ENCODE data around the gene RRAS.
"Not testable (repeated sequence)": the region's sequence is repeated elsewhere in the genome, so short reads cannot be mapped to it uniquely, and the experiment has no call there.

RRAS gene

DNA sequence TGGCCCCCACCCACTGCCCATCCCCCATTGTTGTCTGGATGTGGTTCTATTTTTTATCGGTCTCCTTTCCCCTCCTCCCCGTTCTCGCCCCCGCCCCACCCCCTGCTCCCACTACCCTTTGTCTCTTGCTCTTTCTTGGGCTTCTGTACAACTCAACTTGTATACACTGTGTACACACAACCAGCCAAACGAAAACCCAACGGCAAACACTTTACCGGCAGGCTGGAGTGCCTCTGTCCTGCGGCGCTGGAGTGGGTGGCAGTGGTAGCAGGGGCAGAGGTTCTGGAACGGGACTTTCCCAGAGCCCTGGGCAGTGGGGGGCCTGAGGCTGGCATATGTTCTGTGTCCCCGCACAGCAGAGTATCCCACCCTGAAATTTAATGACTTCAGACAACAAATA lies 13.7 kb downstream of the RRAS start:
- DNase-seq: no peak

DNA sequence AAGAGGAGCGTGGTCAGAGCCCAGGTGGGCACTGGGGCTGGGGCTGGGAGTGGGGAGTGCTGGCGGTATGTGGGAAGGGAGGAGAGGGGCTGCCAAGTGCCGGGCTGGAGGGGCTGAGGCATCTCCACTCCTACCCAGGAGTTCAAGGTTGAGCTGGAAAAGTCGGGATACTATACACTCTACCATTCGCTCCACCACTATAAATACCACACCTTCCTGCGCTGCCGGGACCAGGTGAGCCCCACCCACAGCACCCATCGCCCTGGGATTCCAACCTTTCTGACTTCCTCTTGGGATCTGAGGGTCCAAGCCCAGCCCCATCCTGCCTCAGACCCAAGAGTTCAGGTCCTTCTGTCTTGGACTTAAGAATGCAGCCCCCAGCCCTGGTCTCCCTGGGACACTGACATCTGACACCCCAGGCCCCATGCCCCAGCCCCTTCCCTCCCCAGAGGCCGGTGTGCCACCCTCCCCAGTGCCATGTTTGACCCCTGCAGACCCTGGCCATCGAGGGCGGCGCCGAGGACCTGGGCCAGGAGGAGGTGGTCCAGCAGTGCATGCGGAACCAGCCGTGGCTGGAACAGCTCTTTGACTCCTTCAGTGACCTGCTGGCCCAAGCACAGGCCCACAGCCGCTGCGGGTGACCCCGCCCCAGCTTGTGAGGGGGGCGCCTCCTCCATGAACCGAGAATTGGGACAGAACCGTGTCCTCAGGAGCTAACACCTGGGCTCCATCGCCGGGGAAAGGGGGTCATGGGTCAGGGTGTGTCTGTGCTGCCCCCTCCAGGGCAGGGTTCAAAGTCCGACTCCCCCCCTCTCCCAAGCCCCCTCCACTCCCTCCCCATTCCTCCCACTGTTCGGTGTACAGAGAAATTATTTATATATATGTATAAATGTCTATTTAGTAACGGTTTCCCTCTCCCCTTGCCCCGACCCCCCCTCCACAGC lies 14.7 kb downstream of the RRAS start:
- no peak for DNase-seq

DNA sequence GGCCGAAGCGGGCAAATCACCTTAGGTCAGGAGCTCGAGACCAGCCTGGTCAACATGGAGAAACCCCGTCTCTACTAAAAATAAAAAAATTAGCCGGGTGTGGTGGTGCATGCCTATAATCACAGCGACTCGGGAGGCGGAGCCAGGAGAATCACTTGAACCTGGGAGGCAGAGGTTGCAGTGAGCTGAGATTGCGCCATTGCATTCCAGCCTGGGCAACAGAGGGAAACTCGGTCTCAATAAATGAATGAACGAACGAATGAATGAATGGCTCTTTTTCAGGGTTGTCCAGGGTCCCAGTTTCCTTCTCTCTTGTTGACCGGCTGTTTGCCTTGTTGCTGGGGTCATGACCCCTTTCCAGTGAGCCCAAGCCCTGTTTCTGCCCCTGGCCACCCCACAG lies 22.1 kb downstream of the RRAS start:
- DNase-seq: not testable (repeated sequence)

DNA sequence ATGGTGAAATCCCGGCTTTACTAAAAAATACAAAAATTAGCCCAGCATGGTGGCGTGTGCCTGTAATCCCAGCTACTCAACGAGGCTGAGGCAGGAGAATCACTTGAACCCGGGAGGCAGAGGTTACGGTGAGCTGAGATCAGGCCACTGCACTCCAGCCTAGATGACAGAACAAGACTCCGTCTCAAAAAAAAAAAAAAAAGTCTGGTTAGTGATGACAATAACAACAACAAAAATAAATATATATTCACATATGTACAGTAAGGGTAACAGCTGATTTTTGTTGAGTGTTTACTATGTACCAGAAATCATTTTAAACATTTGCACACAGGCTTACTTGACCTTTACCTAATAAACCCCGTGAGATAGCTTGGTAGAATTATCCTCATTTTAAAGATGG lies 23.0 kb downstream of the RRAS start:
- no peak for DNase-seq

DNA sequence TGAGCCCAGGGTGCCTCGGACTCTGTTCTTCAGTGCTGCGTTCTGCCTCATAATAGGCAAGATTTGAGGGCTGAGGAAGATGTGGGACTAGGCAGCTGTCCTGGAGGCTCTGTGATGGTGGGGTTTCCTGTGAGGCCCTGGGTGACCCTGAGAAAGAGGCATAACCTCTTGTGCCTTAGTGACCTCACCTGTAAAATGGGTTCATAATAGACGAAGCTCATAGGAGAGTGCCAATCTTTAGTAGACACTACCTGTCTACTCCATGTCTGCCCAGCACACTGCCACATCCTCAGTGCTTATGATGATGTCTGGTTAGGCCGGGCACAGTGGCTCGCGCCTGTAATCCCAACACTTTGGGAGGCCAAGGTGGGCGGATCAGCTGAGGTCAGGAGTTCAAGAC lies 23.4 kb downstream of the RRAS start:
- no peak for DNase-seq

DNA sequence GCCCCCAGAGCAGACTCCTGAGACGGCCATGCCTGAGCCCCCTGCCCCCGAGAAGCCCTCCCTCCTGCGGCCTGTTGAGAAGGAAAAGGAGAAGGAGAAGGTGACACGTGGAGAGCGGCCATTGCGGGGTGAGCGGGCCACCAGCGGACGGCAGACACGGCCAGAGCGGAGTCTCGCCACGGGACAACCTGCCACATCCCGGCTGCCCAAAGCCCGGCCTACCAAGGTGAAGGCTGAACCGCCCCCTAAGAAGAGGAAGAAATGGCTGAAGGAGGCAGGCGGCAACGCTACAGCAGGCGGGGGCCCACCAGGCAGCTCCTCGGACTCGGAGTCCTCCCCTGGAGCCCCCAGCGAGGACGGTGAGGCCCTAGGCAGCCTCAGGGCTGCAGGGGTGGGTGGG lies 24.1 kb downstream of the RRAS start:
- no peak for DNase-seq

DNA sequence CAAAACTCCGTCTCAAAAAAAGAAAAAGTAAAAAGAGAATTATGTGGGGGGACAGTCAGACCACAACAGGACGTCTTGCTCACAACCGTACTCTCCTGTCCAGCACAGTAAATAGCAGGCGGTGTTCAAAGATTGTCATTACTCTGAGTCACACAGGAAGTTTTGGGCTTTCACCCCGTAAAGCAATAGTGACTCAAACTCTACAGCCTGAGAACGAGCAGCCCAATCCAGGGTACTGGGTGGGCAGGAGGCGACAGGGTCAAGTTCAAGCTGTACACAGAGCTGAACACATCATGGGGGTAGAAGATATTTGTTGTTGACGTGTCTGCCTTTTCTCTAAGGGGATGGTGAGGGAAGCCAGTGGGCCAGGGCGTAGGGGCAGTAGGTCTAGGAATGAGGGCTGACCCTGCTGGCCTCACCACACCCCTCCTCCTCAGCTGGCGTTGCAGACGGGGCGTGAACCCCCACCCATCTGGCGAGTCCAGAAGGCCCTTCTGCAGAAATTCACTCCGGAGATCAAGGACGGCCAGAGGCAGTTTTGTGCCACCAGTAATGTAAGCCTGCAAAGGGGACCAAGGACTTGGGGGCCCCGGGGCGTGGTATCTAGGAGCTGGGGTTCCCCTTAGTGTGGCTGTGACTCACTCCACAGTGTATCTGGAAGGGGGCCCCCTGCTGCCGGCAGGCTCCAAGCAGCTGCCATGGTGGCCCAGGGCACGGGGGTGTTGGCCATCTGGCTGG lies 25.7 kb downstream of the RRAS start:
- DNase-seq: no peak

DNA sequence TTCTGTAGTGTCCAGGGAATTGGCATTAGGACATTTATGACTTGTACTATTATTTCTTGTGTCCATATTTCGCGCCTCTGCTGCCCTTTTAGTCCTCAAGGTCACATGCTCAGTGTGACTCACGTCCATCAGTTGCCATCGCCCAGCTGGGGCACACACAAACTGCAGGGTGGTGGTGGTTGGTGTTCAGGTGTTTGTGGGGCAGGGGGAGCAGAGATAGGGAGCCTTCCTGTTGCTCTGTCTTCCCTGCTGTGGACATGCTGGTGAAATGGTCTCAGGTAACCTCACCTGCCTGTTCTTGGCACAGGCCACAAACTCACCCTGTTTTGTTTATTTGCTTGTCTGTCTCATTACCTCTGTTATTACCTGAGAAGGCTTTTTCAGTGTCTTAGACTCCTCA lies 26.6 kb downstream of the RRAS start:
- DNase-seq: no peak

DNA sequence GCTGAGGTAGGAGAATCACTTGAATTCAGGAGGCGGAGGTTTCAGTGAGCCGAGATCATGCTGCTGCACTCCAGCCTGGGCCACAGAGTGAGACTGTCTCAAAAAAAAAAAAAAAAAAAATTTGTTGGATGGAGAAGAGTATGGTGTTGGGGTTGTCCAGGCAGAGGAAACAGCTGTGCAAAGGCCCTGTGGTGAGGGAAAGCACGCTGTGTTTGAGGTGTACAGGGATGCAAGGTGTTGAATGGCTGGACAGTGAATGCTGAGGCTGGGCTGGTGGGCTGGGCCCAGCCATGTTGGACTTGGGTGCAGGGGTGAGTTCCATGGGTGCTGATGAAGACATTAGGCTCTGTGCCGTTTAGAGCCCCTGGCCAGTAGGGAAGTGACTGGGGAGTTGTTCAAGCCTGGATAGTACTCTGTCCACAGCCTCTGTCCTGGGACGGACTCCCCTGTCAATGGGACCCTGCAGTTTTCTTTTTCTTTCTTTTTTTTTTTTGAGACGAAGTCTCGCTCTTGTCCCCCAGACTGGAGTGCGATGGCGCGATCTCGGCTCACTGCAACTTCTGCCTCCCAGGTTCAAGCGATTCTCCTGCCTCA lies 30.3 kb downstream of the RRAS start:
- DNase-seq: no peak

DNA sequence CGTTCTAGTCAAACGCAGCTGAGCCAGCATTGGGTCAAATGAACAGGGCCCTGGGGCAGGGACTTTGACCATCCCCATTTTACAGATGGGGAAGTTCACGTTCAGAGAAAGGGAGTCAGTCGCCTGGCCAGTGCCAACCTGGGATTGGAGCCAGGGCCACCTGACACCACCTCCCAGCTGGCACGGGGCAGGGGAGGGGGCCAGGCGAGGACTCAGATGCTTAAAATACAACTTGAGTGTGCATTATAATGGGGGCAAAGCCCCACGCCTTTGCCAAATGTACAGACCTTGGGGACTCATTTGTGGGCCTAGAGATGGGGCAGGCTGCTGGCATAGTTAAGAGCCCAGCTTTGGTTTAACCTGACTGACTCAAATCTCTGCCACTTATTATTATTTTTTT lies 34.3 kb downstream of the RRAS start:
- DNase-seq: no peak

DNA sequence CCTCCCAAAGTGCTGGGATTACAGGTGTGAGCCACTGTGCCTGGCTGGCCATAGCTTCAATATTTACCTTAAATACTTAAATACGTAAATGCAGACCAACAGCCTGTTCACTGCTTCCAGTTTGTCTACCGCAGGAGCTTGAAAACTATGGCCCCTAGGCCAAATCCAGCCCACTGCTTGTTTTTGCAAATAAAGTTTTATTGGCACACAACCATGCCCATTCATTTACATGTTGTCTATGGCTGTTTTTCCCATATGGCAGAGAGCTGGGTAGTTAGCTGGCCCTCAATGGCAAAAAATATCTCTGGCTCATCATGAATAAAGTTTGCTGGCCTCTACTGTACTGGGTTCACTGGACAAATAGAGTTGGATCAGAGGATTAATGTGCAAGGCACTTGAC lies 37.1 kb downstream of the RRAS start:
- no peak for DNase-seq

DNA sequence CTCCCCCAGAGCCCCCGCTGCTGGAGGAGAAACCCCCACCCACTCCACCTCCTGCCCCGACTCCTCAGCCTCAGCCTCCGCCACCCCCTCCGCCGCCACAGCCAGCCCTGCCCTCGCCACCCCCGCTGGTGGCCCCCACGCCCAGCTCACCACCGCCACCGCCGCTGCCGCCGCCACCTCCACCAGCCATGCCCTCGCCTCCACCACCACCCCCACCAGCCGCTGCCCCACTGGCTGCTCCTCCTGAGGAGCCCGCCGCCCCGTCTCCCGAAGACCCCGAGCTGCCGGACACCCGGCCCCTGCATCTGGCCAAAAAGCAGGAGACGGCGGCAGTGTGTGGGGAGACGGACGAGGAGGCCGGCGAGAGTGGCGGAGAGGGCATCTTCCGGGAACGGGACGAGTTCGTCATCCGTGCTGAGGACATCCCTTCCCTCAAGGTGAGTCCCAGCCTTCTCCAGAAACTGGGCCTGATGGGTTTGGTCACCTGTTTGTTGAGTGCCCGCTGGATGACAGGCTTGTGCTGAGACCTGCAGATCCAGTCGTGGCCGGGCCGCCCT lies 38.4 kb downstream of the RRAS start:
- no peak for DNase-seq

DNA sequence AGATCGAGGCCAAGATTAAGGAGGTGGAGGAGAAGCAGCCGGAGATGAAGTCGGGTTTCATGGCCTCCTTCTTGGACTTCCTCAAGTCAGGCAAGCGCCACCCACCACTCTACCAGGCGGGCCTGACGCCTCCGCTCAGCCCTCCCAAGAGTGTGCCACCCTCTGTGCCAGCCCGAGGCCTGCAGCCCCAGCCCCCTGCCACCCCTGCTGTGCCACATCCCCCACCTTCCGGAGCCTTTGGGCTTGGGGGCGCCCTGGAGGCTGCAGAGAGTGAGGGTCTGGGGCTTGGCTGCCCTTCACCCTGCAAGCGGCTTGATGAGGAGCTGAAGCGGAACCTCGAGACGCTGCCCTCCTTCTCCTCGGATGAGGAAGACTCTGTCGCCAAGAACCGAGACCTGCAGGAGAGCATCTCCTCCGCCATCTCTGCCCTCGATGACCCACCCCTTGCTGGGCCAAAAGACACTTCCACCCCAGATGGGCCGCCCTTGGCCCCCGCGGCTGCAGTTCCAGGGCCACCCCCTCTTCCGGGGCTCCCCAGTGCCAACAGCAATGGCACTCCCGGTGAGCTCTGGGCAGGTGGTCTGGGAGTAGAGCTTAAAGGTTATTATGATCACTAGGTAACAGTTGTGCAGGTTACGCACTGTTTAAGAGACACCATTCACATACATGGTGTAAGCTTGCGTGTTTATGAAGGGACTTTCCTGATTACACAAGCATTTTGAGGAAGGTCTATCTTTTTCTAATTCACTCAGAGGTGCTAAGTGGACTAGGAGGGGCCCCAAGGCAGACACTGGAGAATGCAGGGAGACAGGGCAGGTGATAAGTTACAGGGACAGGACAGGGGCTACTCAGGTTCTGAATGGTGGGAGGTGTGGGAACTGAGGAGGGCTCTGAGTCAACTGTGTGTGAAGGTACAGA lies 40.3 kb downstream of the RRAS start:
- DNase-seq: no peak

DNA sequence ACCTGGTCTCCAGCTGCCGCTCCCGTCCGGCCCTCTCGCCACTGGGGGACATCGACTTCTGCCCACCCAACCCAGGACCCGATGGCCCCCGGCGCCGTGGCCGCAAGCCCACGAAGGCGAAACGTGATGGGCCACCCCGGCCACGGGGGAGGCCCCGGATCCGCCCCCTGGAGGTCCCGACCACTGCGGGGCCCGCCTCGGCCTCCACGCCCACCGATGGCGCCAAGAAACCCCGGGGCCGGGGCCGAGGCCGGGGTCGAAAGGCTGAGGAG lies 42.3 kb downstream of the RRAS start:
- DNase-seq: no peak

DNA sequence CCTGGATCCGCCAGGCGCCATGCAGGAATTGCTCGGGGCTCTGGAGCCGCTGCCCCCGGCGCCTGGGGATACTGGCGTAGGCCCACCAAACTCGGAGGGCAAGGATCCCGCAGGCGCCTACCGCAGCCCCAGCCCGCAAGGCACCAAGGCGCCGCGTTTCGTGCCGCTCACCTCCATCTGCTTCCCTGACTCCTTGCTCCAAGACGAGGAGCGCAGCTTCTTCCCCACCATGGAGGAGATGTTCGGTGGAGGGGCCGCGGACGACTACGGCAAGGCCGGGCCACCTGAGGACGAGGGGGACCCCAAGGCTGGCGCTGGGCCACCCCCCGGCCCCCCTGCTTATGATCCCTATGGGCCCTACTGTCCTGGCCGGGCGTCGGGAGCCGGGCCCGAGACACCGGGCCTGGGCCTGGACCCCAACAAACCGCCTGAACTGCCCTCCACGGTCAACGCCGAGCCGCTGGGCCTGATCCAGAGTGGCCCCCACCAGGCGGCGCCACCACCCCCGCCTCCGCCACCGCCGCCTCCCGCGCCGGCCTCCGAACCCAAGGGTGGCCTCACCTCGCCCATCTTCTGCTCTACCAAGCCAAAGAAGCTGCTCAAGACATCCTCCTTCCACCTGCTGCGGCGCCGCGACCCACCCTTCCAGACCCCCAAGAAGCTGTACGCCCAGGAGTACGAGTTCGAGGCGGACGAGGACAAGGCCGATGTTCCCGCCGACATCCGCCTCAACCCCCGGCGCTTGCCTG lies 42.8 kb downstream of the RRAS start:
- no peak for DNase-seq

DNA sequence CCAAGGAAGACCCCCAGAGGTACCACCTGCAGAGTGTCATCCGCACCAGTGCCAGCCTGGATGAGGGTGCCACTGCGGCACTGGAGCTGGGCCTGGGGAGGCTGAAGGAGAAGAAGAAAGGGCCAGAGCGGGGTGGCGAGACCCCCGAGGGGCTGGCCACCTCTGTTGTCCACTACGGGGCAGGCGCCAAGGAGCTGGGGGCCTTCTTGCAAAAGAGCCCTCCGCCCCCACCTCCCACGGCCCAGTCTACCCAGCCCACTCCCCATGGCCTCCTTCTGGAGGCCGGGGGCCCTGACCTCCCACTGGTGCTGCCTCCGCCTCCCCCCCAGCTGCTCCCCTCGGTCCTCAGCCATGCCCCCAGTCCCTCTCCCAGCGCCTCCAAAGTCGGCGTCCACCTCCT lies 43.5 kb downstream of the RRAS start:
- DNase-seq: no peak

DNA sequence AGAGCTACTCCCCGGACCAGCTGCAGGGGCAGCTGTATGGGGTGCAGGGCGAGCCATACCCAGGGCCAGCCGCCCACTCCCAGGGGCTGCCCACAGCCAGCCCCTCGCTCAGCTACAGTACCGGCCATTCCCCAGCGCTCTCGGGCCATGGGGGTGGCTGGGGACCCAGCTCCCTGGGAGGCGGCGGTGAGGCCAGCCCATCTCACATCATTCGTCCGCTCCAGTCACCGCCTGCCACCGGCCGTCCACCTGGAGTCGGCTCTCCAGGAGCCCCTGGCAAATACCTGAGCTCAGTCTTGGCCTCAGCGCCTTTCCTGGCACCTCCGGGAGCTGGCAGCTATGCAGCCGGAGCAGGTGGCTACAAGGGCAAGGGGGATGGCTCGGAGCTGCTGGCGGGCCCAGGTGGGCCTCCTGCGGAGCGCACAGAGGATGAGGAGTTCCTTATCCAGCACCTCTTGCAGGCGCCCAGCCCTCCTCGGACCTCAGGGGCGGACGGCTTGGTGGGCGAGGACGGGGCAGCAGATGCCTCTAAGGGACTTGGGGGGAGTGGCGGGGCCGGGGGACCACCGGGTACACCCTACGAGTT lies 44.0 kb downstream of the RRAS start:
- DNase-seq: no peak

DNA sequence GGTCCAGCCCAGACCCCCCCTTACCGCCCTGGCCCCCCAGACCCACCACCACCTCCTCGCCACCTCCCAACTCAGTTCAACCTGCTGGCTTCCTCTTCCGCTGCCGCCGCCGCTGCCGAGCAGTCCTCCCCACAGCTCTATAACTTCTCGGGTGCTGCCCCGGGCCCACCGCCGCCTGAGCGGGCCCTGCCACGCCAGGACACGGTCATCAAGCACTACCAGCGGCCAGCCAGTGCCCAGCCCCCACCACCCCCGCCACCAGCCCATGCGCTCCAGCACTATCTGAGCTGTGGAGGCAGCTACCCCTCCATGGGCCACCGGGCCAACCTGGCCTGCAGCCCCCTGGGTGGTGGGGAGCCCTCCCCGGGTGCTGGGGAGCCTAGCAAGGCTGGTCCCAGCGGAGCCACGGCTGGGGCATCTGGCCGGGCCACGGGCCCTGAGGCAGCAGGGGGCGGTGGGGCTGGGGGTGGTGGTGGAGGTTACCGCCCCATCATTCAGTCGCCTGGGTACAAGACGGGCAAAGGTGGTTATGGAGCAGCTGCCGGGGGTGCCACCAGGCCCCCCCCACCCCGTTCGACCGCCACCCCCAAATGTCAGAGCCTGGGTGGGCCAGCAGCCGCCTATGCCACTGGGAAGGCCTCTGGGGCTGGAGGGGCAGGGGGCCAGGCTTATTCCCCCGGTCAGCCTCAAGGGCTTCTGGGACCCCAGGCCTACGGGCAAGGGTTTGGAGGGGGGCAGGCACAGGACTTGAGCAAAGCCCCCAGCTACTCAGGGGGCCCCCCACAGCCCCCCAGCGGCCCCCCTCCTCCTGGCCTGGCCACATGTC lies 44.7 kb downstream of the RRAS start:
- no peak for DNase-seq

DNA sequence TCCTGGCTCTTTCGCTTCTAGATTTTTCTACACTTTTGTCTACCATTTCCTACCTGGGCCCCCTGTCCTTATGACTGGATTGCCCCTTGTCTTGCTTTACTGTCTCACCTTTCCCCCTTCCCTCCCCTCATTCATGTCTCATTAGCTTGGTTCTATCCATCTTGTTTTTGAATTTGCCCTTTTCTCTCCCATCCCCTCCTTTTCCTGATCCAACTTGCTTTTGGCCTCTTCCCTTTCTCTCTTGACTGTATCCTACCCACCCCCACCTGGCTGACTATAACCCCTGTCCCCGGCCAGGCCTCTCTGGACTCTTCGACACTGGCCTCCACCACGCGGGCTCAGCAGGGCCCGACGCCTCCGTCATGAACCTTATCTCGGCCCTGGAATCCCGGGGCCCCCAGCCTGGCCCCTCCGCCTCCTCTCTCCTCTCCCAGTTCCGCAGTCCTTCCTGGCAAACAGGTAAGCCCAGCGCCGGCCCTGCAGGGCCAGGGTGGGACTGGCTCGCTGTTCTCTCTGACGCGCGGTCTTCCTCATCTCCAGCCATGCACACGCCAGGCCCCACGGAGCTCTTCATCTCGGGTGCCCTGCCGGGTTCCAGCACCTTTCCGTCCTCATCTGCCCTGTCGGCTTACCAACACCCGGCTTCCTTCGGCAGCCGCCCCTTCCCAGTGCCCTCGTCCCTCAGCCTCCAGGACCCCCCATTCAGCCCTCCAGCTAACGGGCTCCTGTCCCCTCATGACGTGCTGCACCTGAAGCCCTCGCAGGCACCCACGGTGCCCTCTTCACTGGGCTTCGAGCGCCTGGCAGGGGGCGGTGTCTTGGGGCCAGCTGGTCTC lies 45.6 kb downstream of the RRAS start:
- DNase-seq: no peak

All from activated effector memory CD4-positive, alpha-beta T cell treated with Interleukin-2 at 50 U/mL for 16 hours (primary cell).